Activated gamma-delta T cell (primary cell): ENCODE data around the gene RASA1.
"Not testable (repeated sequence)": the region's sequence is repeated elsewhere in the genome, so short reads cannot be mapped to it uniquely, and the experiment has no call there.

Experiments used
- DNase-seq: peaks from one replicate; lab custom pipeline; 2025; lab: John Stamatoyannopoulos, UW

Gene RASA1

DNA sequence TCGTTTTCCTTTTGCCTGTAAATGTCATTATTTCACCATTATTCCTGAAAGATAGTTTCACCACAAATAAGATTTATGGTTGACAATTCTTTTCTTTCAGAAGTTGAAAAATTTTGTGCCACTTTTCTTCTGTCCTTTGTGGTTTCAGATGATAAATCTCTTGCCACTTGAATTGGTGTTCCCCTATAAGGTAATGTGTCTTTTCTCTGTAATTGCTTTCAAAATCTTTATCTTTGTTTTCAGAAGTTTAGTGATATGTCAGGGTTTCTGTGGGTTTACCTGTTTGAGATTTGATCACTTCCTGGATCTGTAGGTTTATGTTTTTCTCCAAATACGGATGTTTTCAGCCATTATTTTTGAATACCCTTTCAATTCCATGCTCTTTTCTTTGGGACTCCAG lies 14.6 kb downstream of the RASA1 start:
- no peak for DNase-seq

DNA sequence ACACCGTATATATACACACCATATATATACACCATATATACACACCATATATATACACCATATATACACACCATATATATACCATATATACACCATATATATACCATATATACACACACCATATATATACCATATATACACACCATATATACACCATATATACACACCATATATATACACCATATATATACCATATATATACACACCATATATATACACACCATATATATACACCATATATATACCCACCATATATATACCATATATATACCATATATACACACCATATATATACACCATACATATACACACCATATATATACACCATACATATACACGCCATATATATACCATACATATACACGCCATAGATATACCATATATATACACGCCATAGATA lies 19.6 kb downstream of the RASA1 start:
- not testable (repeated sequence) for DNase-seq

DNA sequence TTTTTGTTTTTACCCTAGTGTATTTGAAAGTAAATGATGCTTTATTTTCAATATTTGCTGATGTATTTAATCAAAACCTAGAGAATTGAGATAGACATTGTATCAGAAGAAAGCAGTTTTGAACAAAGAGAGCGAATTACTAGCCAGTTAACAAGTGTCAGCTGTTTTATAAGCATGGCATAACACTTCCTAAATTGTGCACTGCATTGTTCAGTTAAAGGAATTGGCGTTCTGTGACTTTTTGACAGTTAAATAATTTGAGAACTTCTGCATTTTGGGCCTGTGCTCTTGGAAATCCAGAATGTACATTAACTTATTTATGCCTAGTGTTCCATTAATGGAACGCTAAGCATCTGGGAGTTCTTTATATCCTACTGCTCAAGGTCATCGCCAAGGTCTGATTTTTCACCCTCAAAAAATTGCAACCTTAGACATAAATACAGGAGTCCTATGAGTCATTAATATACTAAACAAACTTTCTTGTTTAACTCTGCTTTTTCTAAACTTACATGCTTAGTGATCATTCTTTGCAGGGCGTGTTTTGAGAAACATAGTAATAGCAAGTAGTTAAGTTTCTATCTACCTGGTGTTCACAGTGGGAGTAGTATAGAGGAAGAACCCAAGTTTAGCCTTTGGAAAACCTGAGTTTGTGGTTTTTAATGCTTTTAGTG lies 31.1 kb downstream of the RASA1 start:
- no peak for DNase-seq

DNA sequence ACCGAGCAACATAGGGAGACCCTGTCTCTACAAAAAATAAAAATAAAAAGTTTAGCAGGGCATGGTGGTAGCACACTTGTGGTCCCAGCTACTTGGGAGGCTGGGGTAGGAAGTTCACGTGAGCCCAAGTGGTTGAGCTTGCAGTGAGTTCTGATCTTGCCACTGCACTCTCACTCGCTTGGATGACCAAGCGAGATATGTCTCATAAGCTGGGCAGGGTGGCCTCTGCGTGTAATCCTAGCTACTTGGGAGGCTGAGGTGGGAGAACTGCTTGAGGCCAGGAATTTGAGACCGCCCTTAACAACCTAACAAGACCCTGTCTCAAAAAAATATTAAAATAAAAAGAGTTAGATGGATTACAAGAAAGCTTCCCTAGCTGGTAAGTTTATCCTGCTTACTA lies 32.5 kb downstream of the RASA1 start:
- no peak for DNase-seq

DNA sequence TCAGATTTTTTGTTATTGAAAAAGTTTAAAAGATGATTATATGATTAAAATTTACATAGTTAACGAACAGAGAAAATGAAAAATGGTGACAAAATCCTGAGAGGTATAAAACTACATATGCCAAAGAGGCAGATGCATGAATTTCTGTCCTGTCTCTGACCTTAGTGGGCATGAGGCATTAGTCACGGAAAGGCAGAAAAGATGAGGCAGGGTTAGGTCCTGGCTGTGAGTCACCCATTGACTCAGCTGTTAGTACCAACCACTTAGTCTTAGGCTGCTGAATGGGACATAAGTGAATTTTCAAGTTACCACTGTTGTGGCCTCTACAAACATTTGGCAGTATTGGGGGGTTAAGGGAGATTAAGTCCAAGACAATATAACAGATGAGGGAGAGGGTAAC lies 33.1 kb downstream of the RASA1 start:
- DNase-seq: no peak

DNA sequence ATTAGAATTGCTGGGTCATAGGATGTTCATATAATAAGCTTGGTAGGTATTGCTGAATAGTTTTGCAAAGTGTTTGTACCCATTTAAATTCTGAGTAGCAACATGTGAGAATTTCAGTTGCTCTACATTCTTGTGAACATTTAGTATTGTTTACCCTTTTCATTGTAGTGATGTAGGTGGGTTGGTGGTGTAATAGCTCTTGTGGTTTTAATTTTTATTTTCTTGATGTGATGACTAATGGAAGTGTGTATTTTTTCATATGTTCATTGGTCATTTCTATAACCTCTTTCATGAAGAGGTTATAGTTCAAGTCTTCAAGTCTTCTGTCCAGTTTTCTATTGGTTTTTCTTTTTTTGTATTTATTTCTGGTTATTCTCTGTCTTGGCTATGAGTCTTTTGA lies 34.4 kb downstream of the RASA1 start:
- no peak for DNase-seq

DNA sequence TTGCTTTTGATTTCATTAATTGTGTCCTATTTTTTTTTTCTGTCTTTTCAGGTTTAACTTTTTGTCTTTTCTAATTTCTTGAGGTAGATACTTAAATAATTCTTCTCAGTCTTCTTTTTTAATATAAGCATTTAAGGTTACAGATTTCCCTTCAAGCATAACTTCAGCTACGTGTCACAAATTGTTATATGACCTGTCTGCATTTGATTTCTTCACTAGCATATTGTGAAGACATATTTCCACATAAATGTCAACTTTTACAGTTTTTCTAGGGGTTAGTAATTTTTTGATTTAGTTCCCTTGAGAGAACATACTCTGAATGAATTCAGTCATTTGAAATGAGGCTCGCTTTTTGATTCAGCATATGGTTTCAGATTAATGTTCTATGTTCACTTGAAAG lies 35.6 kb downstream of the RASA1 start:
- no peak for DNase-seq

DNA sequence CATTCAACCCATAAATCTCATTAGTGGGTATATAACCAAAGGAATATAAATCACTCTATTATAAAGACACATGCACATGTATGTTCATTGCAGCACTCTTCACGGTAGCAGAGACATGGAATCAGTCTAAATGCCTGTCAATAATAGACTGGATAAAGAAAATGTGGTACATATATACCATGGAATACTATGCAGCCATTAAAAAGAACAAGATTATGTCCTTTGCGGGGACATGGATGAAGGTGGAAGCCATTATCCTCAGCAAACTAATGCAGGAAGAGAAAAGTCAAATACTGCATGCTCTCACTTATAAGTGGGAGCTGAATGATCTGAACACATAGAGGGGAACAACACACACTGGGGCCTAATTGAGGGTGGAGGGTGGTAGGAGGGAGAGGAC lies 38.4 kb downstream of the RASA1 start:
- DNase-seq: not testable (repeated sequence)

DNA sequence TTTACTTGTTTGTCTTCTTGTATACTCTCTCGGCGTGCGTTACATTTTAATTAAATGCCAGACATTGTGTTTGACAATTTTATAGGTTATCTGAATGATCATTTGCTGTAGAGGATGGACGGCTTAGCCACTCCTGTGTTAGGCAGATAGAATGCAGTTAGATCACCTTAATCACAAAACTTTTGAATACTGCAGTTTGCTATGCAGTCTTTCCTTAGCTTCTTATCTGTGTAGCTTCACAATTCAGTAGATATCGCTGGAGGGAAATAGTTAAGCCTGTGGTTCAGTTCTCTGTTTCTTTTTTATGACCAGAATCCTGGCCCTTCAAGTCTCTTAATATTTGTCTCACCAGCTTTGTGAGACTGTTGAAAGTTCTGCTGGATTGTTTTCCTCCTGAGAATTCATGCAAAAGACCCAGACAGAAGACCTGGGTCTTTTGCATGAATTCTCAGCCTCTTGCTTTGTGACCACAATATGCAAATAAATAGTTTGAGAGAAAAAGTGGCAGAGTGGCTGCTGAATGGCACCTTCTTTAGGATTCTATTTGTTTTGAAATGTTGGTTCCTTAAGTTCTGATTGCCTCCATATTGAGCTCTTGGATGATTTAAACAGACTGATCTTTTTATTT lies 40.2 kb downstream of the RASA1 start:
- no peak for DNase-seq

DNA sequence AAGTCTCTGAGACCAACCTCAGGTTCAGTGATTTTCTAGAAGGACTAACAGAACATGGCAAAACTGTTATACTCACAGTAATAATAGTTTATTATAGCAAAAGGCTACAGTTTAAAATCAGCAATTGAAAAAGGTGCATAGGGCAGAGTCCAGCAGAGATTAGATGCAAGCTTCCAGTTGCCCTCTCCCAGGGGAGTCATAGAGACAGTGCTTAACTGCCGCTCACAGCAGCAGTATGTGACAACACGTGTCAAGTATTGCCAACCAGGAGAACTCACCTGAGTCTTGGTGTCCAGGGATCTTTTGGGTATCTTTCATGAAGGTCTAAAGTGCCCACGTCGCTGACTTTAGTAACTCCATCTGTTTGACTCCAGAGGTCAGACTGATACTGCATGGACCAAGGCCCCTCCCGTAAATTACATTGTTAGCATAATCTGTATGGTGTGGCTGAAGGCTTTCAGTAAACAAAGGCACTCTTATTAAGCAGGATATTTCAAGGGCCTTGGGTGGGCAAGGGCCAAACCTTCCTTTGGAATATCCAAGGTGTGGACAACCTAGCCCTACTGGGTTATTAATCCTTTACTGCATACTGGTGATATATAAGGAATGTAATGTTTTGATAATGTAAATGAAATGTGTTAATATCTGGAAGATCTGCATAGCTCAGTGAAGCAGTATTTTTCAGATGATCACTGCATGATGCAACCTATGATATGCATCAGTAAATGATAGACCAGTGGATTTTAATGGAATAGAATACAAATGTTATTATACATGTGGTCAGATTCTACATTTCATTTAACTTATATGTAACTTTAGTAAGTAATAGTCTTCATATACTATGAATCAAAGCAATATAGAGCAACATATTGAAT lies 44.0 kb downstream of the RASA1 start:
- no peak for DNase-seq

DNA sequence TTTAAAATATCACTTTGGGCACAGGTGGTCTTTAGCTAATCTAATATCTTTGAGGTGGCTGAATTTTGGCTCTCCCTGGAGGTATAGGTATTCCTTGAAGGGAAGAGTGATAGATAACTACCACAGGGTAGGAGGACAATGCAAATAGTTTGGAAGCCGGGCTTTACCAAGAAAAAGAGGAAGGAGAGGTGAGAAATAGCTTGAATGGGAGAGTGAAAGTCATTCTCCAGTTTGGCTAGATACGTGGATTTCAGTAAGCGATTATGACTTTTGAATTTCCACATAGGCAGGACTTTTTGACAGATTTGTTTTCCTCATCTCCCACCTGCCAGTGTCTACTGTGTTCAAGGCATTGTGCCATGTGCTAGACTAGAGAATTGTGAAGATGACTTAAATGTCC lies 45.5 kb downstream of the RASA1 start:
- no peak for DNase-seq

DNA sequence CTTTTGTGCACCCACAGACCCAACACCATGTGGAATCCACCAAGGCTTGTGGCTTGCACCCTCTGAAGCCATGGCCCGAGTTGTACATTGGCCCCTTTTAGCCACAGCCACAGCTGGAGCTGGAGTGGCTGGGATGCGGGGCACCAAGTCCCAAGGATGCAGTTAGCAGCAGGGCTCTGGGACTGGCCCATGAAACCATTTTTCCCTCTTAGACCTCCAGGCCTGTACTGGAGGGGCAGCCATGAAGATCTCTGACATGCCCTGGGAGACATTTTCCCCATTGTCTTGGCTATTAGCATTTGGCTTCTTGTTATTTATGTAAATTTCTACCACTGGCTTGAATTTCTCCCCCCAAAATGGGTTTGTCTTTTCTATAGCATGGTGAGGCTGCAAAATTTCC lies 51.8 kb downstream of the RASA1 start:
- no peak for DNase-seq

DNA sequence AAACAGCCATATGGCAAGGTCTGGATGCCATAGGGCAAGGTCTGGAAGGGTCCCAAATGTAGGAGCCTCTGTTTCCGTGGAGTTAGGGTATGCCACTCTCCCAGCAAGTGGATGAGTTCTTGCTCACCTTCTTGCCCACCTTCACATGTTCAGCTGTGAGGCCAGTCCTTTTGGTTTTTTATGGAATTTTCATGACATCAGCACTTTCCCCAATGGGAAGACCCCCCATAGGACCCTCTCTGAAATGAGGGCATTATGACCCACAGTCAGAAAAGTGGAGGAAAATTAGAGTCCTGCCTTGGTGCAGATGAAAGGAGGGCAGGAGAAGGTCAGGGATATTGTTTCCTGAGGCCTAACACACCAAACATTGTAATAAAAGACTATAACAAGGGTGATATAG lies 53.9 kb downstream of the RASA1 start:
- no peak for DNase-seq

DNA sequence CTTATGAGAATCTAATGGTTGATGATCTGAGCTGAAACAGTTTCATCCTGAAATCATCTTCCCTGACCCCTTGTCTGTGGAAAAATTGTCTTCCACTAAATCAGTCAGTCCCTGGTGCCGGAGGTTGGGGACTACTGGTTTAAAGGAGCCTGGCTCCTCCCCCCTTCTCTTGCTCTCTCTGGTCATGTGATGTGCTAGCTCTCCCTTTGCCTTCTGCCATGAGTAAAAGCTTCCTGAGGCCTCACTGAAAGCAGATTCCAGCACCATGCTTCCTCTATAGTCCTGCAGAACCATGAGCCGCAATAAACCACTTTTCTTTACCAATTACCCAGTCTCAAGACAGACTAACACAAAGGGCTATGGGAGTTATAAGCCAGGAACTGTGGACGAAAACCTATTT lies 54.7 kb downstream of the RASA1 start:
- DNase-seq: no peak

DNA sequence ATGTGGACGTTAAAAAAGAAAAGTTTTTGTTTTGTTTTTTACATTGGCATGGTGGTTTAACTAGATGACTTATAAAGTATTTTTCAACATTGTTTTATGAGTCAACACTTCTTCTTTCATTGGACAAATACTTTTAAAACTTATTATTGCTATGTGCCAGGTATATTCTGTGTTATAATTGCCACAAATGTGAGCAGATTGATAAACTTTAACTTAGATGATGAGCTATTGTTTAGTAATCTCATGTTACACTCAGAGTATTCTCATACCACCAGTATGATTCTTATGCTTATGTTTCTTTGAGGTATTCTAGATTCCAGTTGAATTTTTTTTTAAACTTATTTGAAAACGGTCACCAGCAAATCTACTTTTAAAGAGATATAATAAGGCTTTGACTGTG lies 60.3 kb downstream of the RASA1 start:
- no peak for DNase-seq

DNA sequence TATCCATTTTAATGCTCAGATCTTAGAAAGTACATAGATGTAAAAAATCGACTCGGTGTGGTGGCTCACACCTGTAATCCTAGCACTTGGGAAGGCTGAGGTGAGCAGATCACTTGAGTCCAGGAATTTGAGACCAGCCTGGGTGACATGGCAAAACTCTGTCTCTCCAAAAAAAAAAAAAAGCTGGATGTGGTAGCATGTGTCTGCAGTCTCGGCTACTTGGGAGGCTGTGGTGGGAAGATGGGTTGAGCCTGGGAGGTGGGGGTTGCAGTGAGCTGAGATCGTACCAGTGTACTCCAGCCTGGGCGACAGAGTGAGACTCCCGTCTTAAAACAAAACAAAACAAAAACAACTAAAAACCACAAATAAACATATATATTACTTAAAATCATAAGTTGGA lies 61.4 kb downstream of the RASA1 start:
- DNase-seq: no peak

DNA sequence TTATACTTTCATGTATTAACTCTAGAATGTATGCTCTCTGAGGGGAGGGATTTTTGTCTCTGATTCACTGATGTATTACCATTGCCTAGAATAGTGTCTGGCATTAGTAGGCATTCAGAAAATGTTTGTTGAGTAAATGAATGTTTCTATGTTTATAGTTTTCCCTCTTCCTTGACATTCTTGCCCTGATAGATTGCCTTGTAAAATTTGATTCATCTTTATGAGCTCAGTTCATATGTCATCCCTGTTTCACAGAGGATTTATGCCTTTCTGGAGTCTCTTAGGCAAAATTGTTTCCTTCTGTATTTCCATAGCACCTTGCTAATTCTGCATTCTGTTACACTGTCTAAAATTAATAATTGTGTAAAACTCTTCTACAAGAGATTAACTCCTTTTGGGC lies 72.3 kb downstream of the RASA1 start:
- no peak for DNase-seq

DNA sequence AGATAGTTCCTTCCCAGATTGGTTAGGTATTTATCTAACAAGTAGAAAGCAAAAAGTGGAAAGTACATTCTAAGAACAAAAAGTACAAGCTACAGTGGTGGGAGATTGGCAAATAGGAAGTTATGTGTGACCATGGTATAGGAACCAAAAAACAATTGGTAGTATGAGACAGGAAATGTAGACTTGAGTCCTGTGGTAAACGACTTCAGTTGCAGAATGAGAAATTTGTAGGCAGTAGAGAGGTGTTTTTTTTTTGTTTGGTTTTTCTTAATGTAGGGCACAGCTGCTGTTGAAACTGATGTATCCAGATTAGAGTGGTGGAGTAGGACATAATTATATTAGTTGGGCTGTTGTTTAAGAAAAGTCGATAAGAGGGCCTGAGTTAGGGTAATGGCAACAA lies 73.0 kb downstream of the RASA1 start:
- DNase-seq: no peak

DNA sequence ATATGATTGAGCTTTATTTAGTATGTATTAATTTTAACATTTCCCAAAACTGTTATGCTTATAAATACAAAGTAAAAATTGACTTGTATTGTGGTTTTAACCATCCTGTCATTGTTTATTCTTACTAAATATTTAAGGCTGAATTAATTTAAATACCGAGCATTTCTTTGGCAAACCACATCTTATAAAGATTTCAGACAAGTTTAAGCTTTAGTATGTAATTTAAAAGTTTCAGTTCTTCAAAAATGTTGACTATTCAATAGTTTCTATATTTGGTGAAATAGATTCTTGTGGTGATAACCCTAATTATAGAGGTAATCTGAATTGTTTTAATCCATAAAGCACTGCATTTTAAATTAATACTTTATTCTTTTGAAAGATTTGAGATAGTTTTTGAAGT lies 79.6 kb downstream of the RASA1 start:
- DNase-seq: no peak

DNA sequence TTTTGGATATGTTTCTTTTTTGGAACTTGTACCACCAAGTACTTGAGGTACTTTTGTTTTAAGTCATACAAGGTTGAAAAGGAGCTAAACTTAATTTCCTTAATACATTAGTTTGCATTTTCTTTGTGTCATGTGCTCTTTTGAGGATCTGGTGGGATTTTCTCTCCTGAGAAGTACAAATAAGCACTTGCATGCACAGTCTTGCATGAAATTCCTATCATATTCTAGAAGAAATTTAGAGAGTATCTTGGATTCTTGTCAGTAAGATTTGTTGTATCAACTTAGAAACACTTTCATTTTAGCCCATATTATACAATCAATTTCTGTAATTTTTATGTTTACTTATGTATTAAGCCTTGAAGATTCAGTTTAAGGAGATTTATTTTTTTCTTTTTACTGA lies 80.2 kb downstream of the RASA1 start:
- DNase-seq: no peak

DNA sequence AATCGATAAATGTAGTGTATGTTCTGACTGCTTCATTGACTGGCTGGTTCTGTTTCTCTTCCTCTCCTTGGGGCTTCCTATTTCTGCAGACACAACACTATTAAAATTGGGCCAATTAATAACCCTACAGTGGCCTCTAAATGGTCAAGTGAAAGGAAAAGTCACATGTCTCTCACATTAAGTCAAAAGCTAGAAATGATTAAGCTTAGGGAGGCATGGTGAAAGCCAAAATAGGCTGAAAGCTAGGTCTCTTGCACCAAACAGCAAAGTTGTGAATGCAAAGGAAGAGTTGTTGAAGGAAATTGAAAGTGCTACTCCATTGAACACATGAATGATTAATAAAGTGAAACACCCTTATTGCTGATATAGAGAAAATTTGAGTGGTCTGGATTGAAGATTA lies 86.8 kb downstream of the RASA1 start:
- no peak for DNase-seq

DNA sequence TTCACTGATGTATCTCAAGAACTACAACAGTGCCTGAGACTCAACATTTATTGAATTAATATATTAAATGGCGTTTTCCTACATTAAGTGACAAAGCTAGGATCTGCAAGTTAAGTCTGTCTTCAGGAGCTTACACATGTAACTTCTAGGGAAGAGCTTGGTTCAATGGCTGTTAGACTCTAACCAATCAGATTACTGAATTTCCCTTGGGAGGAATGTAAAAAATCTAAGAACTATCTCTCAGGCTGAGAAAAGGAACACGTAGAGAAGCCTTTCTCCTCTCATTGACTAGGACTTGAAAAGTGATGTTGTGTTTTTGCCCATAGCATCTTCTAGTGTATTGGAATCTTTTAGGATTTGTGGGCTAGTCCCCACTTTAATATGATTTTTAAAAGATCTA lies 91.4 kb downstream of the RASA1 start:
- no peak for DNase-seq

DNA sequence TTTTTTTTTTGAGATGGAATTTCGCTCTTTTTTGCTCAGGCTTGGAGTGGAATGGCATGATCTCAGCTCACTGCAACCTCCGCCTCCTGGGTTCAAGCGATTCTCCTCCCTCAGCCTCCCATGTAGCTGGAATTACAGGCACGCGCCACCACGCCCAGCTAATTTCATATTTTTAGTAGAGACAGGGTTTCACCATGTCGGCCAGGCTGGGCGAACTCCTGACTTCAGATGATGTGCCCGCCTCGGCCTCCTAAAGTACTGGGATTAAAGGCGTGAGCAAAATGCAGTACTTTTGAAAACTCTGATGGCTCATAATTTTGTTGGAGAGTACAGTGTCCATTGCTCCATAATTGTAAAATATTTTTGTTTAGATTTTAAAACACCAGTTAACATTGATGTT lies 92.4 kb downstream of the RASA1 start:
- DNase-seq: no peak
